ENCODE results near the gene SF1. TPM values are rescaled to one million over a fixed set of nuclear protein-coding genes. Genes with fewer than 3 reads are reported as not detected.

SF1 gene
- total RNA-seq, 1 donor = 114 TPM

DNA sequence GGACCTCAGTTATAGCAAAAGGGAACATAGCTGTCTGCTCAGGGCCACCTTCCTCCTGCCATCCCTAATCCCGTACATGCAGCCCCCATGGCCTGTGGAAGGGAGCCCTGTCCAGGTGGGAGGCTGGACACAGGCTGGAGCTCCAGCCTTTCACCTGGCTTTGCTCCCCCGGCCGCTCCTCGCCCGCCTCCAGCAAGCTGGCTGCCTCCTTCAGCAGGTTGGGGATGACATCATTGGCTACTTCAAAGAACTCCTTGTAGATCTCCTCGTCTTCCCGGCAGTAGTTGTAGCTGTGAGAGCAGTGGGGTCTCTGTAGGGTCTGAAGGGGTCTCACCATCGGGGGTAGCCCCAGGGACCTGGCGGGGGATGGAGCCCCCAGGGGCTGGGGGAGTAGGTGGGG lies 27.1 kb upstream of the SF1 start:
- Histone ChIP-seq H3K27ac (ENCODE audit: low read depth, low read length) (no peak overlapping the region), H4K20me1 (ENCODE audit: insufficient read depth, low read length) (peaks cover 6% of the 10 kb centered on the region), H3K36me3 (ENCODE audit: insufficient read depth, low read length) (peaks cover 34% of the 10 kb centered on the region), H3K9me3 (ENCODE audit: low read depth, low read length) (no peaks in the 10 kb centered on the region), H3K4me2 (ENCODE audit: insufficient read depth, low read length) (no peak overlapping the region), H3K4me1 (ENCODE audit: insufficient read depth, low read length) (peaks cover 15% of the 10 kb centered on the region), H3K4me3 (ENCODE audit: insufficient read depth, low read length) (no peak overlapping the region), H3K79me2 (ENCODE audit: insufficient read depth, low read length) (peaks cover 9% of the 10 kb centered on the region), H3K27me3 (ENCODE audit: insufficient read depth, low read length) (no peaks in the 10 kb centered on the region), H2AFZ (ENCODE audit: low read length) (no peak overlapping the region)
- DNase-seq (ENCODE audit: insufficient read length, low spot score, missing footprints) = no peak
- TF ChIP-seq, protein P1, sequence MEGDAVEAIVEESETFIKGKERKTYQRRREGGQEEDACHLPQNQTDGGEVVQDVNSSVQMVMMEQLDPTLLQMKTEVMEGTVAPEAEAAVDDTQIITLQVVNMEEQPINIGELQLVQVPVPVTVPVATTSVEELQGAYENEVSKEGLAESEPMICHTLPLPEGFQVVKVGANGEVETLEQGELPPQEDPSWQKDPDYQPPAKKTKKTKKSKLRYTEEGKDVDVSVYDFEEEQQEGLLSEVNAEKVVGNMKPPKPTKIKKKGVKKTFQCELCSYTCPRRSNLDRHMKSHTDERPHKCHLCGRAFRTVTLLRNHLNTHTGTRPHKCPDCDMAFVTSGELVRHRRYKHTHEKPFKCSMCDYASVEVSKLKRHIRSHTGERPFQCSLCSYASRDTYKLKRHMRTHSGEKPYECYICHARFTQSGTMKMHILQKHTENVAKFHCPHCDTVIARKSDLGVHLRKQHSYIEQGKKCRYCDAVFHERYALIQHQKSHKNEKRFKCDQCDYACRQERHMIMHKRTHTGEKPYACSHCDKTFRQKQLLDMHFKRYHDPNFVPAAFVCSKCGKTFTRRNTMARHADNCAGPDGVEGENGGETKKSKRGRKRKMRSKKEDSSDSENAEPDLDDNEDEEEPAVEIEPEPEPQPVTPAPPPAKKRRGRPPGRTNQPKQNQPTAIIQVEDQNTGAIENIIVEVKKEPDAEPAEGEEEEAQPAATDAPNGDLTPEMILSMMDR (IDR thresholded peaks at IDR 0.05; ENCODE audit: extremely low read depth, low read depth, low read length) = no peak

DNA sequence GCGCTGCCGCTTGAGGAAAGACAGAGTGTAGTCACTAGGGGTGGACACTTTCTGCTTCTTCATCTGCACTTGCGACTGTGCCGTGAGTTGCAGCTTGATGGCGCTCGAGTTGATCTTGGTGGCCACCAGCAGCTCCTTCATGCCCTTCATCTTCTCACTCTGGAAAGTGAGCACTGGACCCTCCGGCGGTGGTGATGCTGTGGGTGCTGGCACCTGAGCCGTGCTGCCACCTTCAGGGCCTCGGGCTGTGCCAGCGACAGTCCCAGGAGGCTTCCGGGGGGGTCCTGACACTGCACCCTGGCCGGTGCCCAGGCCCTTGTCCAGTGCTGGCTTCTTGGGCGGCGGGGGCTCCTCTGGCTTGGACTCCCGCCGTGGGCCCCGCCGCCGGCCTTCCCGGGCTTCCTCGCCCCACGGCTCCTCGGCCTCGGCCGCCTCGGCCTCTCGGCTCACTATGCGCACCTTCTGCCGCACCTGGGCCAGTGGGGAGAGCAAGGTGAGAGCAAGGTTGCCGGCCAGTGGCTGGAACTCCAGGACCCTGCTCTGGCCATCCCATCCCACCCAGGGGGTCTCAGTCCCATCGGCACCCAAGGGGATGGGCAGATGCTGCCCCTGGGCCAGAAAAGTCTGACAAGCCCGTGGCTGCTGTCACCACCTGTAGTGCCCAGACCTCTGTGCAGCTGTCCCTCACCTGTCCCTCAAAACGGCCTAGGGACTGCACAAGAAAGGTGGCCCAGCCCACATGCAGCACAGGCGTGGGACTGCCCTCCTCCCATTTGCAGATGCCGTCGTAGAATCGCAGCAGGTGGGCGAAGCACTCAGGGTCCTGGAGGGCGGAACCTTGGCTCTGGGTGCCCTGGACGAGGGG lies 26.2 kb upstream of the SF1 start:
- H4K20me1 ChIP-seq (ENCODE audit: insufficient read depth, low read length) = peaks cover 6% of the 10 kb centered on the region

DNA sequence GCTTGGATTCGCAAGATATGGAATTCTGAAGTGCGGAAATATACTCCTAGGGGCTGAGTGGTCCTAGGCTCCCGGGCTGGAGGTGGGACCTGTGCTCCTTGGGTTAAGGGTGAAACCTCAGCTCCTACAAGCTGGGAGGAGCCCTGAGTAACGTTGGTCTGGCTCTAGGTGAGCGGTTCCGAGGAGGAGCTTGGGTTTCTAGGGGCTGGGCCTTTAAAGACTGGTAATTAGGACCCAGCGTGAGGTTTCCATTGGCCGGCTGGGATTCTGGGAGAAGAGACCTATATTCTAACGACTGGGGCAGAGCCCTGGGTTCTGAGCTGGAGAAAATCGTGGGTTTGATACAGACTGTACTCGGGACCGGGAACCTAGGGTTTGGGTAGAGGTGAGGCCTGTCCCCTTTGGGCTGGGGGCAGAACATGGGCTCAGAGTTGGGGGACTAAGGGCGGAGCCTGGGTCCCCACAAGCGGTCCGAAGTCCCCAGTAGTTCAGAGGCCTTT lies 25.6 kb upstream of the SF1 start:
- peak overlapping the region; percentile 77 for H3K4me3 ChIP-seq (ENCODE audit: insufficient read depth, low read length)
- peaks cover 34% of the 10 kb centered on the region for H3K36me3 ChIP-seq (ENCODE audit: insufficient read depth, low read length)
- H3K4me2 ChIP-seq (ENCODE audit: insufficient read depth, low read length) = peak overlapping the region; percentile 96
- TF ChIP-seq, protein P1 (IDR thresholded peaks at IDR 0.05; ENCODE audit: extremely low read depth, low read depth, low read length) = no peak
- no peaks in the 10 kb centered on the region for H3K79me2 ChIP-seq (ENCODE audit: insufficient read depth, low read length)
- no peaks in the 10 kb centered on the region for H3K27me3 ChIP-seq (ENCODE audit: insufficient read depth, low read length)
- H3K27ac ChIP-seq (ENCODE audit: low read depth, low read length) = peak overlapping the region; percentile 66
- H4K20me1 ChIP-seq (ENCODE audit: insufficient read depth, low read length) = peaks cover 6% of the 10 kb centered on the region
- H2AFZ ChIP-seq (ENCODE audit: low read length) = peak overlapping the region; percentile 73
- no peaks in the 10 kb centered on the region for H3K9me3 ChIP-seq (ENCODE audit: low read depth, low read length)
- peak; percentile 93 for DNase-seq (ENCODE audit: insufficient read length, low spot score, missing footprints)
- peaks cover 7% of the 10 kb centered on the region for H3K4me1 ChIP-seq (ENCODE audit: insufficient read depth, low read length)

More for the DNA sequence above, 26.2 kb upstream of the SF1 start:
- Histone ChIP-seq H2AFZ (ENCODE audit: low read length) (no peak overlapping the region), H3K4me2 (ENCODE audit: insufficient read depth, low read length) (no peak overlapping the region), H3K4me1 (ENCODE audit: insufficient read depth, low read length) (peaks cover 13% of the 10 kb centered on the region), H3K27ac (ENCODE audit: low read depth, low read length) (peak overlapping the region; percentile 66), H3K79me2 (ENCODE audit: insufficient read depth, low read length) (peaks cover 4% of the 10 kb centered on the region), H3K9me3 (ENCODE audit: low read depth, low read length) (no peaks in the 10 kb centered on the region), H3K36me3 (ENCODE audit: insufficient read depth, low read length) (peaks cover 34% of the 10 kb centered on the region), H3K27me3 (ENCODE audit: insufficient read depth, low read length) (no peaks in the 10 kb centered on the region), H3K4me3 (ENCODE audit: insufficient read depth, low read length) (no peak overlapping the region)
- peak; percentile 64 for DNase-seq (ENCODE audit: insufficient read length, low spot score, missing footprints)
- TF ChIP-seq, protein P1 (IDR thresholded peaks at IDR 0.05; ENCODE audit: extremely low read depth, low read depth, low read length) = no peak

DNA sequence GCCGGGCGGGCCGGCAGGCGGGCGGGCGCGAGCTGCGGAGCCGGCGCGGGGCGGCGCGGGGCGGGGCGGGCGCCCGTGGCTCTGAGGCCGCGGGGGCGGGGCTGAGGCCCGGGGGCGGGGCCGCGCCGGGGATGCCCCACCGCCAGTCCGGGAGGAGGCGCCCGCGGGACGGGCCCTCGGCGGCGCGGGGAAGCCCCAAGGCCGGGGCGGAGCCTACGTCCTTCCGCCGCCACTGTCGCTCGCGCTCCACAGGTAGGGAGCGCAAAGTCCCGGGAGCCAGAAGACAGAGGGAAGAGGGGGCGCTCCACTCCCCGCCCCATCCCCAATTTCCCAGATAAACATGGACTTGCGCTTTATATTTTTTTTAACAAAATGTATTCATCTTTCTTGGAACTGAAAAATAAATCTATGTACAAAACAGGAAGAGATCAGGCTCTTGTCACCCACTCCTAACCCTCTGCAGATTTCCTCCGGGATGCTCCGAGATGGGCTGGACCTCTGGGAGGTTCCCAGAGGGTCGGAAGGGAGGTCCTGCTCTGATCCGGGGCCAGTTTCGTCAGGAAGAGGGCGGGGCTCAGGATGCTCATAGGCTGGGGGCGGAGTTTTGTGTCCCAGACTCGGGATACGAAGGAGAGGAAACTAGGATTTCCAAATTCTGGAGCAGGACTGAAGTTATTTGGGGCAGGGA lies 25.0 kb upstream of the SF1 start, which contains the start of gene MAP4K2:
Gene MAP4K2 (minus strand): TSS at position 57 of the 688 bp plus-strand sequence. CDS start 65 bp downstream, outside the sequence.
- H3K4me3 ChIP-seq (ENCODE audit: insufficient read depth, low read length) = peak within 1 kb of the TSS; percentile 77
- TF ChIP-seq, protein P1 (IDR thresholded peaks at IDR 0.05; ENCODE audit: extremely low read depth, low read depth, low read length) = no peak
- no peaks in the 10 kb centered on the region for H3K79me2 ChIP-seq (ENCODE audit: insufficient read depth, low read length)
- peaks cover 6% of the 10 kb centered on the region for H4K20me1 ChIP-seq (ENCODE audit: insufficient read depth, low read length)
- H3K4me2 ChIP-seq (ENCODE audit: insufficient read depth, low read length) = peak within 1 kb of the TSS; percentile 96
- DNase-seq (ENCODE audit: insufficient read length, low spot score, missing footprints) = peak; percentile 100
- no peaks in the 10 kb centered on the region for H3K9me3 ChIP-seq (ENCODE audit: low read depth, low read length)
- peak within 1 kb of the TSS; percentile 66 for H3K27ac ChIP-seq (ENCODE audit: low read depth, low read length)
- peak within 1 kb of the TSS; percentile 83 for H2AFZ ChIP-seq (ENCODE audit: low read length)
- no peaks in the 10 kb centered on the region for H3K27me3 ChIP-seq (ENCODE audit: insufficient read depth, low read length)
- peaks cover 7% of the 10 kb centered on the region for H3K4me1 ChIP-seq (ENCODE audit: insufficient read depth, low read length)
- peaks cover 34% of the 10 kb centered on the region for H3K36me3 ChIP-seq (ENCODE audit: insufficient read depth, low read length)

All from osteoblast (primary cell).